Activated naive CD4-positive, alpha-beta T cell treated with Interleukin-2 at 50 U/mL for 16 hours (primary cell): ENCODE measurements around the gene HEG1.
"Not testable (repeated sequence)": the region's sequence is repeated elsewhere in the genome, so short reads cannot be mapped to it uniquely, and the experiment has no call there.

Experiments used
- DNase-seq: peaks from one replicate; pipeline ENCODE4 v3.0.0-alpha.2; 2020

Gene HEG1

GRCh38 chr3:125055913-125056745, at the start of gene HEG1:
TSS of gene HEG1 (minus strand) at chr3:125055997. CDS start at chr3:125055890, 107 bp downstream.
- peak; percentile 77 for DNase-seq

DNA sequence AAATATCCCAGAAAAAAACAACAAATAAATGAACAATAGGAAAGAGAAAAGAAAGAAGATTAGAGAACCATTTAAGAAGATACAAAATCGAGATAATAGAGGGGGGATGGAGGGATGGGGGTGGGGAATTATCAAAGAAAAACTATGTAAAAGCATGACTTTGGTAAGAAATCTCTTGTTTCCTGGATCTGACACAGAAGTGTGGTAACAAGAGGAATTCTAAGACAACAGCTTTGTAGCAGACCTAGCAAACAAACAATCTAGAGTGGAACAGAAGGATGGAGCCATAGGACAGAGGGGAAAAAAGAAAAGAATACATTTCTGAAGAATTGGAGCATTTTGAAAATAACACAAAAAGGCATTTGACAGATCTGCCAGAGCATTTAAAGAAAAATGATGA, 49.3 kb upstream of the HEG1 start:
- no peak for DNase-seq

- no peak for DNase-seq
Observed at GRCh38 chr3:125104639-125105038, 48.8 kb upstream of the HEG1 start.

DNA sequence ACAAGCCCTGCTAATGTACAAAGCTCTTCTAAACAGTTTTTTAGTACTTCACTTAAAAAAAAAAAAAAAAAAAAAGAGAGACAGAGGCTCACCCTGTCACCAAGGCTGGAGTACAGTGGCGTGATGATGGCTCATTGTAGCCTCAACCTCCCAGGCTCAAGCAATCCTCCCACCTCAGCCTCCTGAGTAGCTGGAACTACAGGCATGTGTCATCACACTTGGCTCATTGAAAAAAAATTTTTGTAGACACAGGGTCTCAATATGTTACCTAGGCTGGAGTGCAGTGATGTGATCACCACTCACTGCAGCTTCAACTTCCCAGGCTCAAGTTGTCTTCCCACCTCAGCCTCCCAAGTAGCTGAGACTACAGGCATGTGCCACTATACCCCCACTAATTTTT, 47.6 kb upstream of the HEG1 start:
- DNase-seq = no peak

DNA sequence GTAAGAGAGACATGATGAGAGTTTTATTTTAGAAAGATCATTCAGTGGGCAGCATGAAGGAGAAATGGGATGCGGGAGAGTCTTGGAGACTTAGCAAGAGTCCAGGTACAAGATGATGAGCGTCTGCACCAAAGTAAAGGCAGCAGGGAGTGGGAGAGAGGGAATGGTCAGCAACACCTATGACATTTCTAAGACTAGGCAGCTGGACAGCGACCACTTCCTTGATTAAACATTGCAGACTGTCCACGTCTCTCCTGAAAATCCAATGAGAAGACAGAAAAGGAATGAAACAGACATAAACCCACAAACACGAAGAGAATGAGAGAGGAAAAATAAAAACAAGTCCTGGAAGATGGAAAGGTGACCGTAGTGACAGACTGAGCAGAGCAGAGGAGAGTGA, 46.7 kb upstream of the HEG1 start:
- DNase-seq = no peak

- DNase-seq = no peak
Observed at GRCh38 chr3:125098611-125099291, 43.0 kb upstream of the HEG1 start.

DNA sequence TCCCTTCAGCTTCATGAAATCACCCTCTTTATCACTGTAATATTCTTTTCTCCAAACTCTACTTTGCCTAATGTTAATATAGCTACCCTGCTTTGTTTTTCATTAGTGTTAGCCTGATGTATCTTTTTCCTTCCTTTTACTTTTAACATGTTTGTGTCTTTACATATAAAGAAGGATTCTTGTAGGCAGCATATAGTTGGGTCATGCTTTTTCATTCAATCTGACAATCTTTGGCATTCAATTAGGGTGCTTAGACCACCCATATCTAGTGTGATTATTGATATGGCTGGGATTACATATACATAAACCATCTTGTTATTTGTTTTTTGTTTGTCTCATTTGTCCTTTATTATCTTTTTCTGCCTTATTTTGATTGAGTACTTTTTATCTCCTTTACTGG, 34.9 kb upstream of the HEG1 start:
- DNase-seq = no peak

GRCh38 chr3:125087768-125088391, 32.1 kb upstream of the HEG1 start:
- no peak for DNase-seq

DNA sequence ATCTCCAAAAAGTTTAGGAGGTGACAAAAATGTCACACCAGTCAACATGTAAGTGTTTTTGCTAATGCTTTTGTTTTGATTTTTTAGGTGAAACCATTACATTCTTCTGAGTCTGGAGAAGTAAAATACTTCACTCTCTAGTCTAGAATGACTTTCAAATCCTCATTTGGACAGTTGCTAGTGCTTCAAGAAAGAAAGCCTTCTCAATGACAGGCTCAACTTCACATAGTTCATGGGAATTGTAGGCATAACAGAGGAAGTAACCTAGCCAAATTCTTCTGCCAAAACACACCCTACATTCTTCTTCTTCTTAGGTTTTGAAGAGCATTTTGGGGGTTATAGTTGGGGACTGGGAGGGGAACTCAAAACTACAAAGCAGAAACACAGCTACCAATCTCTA, 29.4 kb upstream of the HEG1 start:
- DNase-seq = no peak

DNA sequence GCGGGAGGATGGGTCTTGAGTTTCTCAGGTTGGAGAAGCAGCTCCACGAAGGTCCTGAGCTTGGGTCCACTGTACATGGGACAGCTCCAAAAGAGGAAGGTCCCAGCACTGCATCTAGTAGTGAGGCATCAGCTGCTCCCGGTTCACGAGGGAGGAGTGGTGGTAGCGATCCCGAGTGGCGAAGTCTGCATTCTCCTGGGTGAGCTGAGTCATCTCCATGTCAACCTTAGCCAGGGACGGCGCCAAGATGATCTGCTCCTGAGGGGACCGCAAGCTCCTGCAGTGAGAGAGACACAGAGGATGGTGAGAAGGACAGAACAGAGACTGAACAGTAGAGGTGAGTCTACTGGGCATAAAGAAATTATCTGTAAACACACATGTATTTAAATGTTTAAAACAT, 28.0 kb upstream of the HEG1 start:
- no peak for DNase-seq

DNA sequence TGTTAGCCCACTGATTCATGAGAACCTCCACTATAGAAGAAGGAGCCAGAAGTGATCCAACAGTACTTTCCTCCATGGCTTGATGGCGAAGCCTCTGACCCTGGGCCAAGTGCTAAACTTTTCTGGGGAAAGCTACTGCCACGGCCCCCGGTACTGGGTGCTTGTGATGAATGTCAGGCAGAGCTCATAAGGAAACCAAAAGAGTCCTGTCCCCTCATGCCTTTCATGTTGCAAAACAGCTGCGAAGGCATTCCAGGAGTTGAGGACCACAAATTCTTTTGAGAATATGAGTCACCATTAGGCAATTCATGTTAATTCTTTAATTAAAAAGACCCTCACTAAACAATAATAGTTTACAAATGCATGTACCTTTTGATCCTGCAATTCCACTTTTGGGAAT, 26.5 kb upstream of the HEG1 start:
- DNase-seq = not testable (repeated sequence)

DNA sequence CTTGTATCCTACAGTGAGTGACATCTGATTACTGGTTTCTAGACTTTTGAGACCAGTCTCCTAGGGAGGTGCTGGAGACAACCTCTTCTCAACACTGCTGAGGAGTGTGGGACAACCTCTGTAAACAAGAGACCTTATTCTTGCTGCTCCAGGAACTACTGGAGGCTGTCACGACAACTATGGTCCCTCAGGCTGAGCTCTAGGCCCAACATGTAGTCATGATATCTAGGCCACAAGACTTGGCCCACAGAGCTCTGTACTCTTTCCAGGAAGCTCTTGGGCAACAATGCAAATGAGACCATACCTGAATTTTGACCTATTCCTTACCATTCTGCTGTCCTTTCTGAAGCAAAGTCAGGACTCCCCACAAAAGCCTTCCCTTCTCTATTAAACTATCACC, 24.3 kb upstream of the HEG1 start:
- DNase-seq = no peak

- no peak for DNase-seq
Observed at GRCh38 chr3:125079675-125080045, 23.9 kb upstream of the HEG1 start.

GRCh38 chr3:125078951-125079674, 23.3 kb upstream of the HEG1 start:
- DNase-seq = no peak

- DNase-seq = no peak
Observed at GRCh38 chr3:125077864-125078263, 22.1 kb upstream of the HEG1 start.

GRCh38 chr3:125076464-125076863, 20.7 kb upstream of the HEG1 start:
- DNase-seq = no peak

- no peak for DNase-seq
Observed at GRCh38 chr3:125075738-125076137, 19.9 kb upstream of the HEG1 start.

DNA sequence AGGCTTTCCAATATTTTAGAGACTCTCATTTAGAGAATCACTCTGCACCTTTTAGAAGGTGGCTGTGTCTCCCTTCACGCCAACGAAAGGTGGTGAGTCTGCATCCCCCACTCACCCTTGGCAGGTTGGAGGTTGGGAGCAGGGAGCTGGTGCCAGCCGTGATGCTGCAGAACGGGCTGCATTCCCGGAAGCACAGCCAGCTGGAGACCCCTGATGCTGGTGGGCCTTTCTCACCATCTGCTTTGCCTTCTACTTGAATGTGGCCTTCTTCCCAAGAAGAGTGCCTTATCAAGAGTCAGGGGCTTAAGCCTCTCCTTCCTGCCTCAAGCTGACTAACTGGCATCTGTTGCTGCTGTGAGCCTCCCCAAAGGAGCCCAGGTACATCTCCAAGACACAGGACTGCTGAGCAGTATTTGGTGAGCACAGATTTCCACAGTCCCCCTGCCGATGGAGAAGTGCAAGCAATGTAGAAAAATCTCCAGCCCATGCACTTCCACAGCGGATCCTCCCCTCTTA, 17.7 kb upstream of the HEG1 start:
- DNase-seq = no peak

GRCh38 chr3:125072749-125073389, 17.1 kb upstream of the HEG1 start:
- no peak for DNase-seq

- DNase-seq = no peak
Observed at GRCh38 chr3:125072301-125072700, 16.5 kb upstream of the HEG1 start.

GRCh38 chr3:125069968-125070745, 14.4 kb upstream of the HEG1 start:
- DNase-seq = no peak

- no peak for DNase-seq
Observed at GRCh38 chr3:125069452-125069851, 13.7 kb upstream of the HEG1 start.
